ENCODE results near the gene IL17RE. TPM values are rescaled to one million over a fixed set of nuclear protein-coding genes. Genes with fewer than 3 reads are reported as not detected.
"Not testable (repeated sequence)": the region's sequence is repeated elsewhere in the genome, so short reads cannot be mapped to it uniquely, and the experiment has no call there.

Gene IL17RE
- total and polyA plus RNA-seq, 5 donors = 1.0 to 2.2 (median 1.2) TPM

DNA sequence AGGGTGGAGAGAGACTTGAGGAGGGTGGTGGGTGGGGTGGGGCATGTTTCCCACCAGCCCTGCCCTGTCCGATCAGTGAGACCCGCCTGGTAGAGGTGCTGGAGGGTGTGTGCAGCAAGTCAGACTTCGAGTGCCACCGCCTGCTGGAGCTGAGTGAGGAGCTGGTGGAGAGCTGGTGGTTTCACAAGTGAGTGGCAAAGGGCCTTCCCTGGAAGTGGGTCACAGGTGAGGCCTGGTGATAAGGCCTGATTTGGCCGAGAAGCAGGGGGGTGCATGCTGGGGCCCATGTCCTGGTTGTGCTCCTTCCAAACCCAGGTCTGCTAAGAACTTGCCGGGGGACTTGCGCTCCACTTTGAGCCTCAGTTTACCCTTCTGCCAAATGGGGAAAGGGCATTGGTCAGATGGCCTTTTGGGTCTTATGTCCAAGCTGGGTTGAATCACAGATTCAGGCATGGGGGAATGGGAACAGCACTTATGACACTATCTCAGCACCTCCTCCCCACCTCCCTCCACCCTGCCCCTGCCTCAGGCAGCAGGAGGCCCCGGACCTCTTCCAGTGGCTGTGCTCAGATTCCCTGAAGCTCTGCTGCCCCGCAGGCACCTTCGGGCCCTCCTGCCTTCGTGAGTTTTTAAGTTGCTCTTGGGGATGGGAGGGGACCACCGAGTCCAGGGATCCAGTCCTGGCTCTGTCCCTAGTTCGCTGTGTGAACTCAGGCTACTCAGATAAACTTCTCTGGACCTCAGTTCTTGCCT lies 35.0 kb downstream of the IL17RE start:
- Histone ChIP-seq H3K4me1 (ENCODE audit: control insufficient read depth, insufficient read depth, low read length) (peaks cover 9% of the 10 kb centered on the region), H3K9me3 (ENCODE audit: control insufficient read depth, low read length) (no peaks in the 10 kb centered on the region), H3K27ac (ENCODE audit: low read length) (no peak overlapping the region), H3K4me3 (ENCODE audit: low read length) (no peak overlapping the region), H3K27me3 (ENCODE audit: control insufficient read depth, insufficient read depth) (no peaks in the 10 kb centered on the region)
- WGBS = 95% methylated on average over 13 of the region's 13 CpGs
- ATAC-seq (no peak), DNase-seq (no peak)
- intact Hi-C loops (cut with DNase I) = no loop called here

DNA sequence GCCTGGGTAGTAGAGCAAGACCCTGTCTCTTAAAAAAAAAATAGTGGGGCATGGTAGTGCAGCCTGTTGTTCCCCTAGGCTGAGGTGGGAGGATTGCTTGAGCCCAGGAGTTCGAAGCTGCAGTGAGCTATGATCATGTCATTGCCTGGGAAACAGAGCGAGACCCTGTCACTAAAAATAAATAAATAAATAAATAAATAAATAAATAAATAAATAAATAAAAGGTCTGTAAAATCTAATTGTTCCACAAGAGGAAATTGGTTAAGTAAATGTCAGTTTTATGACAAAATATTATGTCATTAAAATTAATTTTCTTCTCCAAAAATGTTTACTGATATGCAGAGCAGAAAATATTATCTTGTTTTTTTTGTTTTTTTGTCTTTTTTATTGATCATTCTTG lies 36.3 kb downstream of the IL17RE start:
- Histone ChIP-seq H3K4me3 (ENCODE audit: low read length) (no peak overlapping the region), H3K27ac (ENCODE audit: low read length) (no peak overlapping the region), H3K4me1 (ENCODE audit: control insufficient read depth, insufficient read depth, low read length) (peaks cover 9% of the 10 kb centered on the region), H3K27me3 (ENCODE audit: control insufficient read depth, insufficient read depth) (no peaks in the 10 kb centered on the region), H3K9me3 (ENCODE audit: control insufficient read depth, low read length) (no peaks in the 10 kb centered on the region)
- 97% methylated on average over 2 of the region's 2 CpGs for WGBS
- DNase-seq (no peak), ATAC-seq (no peak)
- intact Hi-C loops (cut with DNase I) = no loop called here

DNA sequence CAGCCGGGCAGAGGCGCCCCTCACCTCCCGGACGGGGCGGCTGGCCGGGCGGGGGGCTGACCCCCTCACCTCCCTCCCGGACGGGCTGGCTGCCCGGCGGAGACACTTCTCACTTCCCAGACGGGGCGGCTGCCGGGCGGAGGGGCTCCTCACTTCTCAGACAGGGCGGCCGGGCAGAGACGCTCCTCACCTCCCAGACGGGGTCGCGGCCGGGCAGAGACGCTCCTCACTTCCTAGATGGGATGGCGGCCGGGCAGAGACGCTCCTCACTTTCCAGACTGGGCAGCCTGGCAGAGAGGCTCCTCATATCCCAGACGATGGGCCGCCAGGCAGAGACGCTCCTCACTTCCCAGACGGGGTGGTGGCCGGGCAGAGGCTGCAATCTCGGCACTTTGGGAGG lies 37.3 kb downstream of the IL17RE start:
- H3K27me3 ChIP-seq (ENCODE audit: control insufficient read depth, insufficient read depth); H3K4me1 ChIP-seq (ENCODE audit: control insufficient read depth, insufficient read depth, low read length); intact Hi-C loops (cut with DNase I); H3K27ac ChIP-seq (ENCODE audit: low read length); DNase-seq; H3K4me3 ChIP-seq (ENCODE audit: low read length); H3K9me3 ChIP-seq (ENCODE audit: control insufficient read depth, low read length); ATAC-seq: not testable (repeated sequence)
- 95% methylated on average over 30 of the region's 32 CpGs for WGBS

DNA sequence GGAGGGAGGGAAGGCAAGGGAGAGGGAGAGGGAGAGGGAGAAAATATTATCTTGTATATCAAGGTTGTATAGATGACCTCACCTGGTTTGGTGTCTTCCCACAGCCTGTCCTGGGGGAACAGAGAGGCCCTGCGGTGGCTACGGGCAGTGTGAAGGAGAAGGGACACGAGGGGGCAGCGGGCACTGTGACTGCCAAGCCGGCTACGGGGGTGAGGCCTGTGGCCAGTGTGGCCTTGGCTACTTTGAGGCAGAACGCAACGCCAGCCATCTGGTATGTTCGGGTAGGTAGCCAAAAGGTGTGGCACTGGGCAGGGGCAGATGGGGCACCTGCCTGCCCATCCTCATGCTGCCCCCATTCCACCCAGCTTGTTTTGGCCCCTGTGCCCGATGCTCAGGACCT lies 38.1 kb downstream of the IL17RE start:
- Histone ChIP-seq H3K4me3 (ENCODE audit: low read length) (no peak overlapping the region), H3K4me1 (ENCODE audit: control insufficient read depth, insufficient read depth, low read length) (no peaks in the 10 kb centered on the region), H3K9me3 (ENCODE audit: control insufficient read depth, low read length) (no peaks in the 10 kb centered on the region), H3K27me3 (ENCODE audit: control insufficient read depth, insufficient read depth) (no peaks in the 10 kb centered on the region), H3K27ac (ENCODE audit: low read length) (no peak overlapping the region)
- intact Hi-C loops (cut with DNase I) = no loop called here
- no peak for DNase-seq
- ATAC-seq = no peak
- WGBS = 97% methylated on average over 10 of the region's 10 CpGs

DNA sequence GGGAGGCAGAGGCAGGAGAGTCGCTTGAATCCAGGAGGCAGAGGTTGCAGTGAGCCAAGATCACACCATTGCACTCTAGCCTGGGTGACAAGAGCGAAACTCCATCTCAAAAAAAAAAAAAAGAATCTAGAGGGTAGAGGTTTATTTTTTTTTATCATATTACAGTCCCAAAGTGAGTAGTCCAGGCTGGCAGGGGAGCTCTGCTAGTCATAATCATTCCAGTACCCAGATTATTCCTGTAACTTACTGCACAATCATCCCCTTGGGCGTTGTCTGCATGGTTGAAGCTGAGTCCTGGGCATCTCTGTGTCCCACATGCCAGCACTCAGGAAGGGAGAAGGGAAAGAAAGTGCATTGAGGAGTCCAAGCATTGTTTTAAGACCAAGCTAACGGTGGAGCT lies 39.5 kb downstream of the IL17RE start:
- no peak overlapping the region for H3K4me3 ChIP-seq (ENCODE audit: low read length)
- H3K4me1 ChIP-seq (ENCODE audit: control insufficient read depth, insufficient read depth, low read length) = no peaks in the 10 kb centered on the region
- H3K27ac ChIP-seq (ENCODE audit: low read length) = no peak overlapping the region
- intact Hi-C loops (cut with DNase I) = no loop called here
- DNase-seq (no peak), ATAC-seq (no peak)
- H3K27me3 ChIP-seq (ENCODE audit: control insufficient read depth, insufficient read depth) = no peaks in the 10 kb centered on the region
- 85% methylated on average over 4 of the region's 4 CpGs for WGBS
- no peaks in the 10 kb centered on the region for H3K9me3 ChIP-seq (ENCODE audit: control insufficient read depth, low read length)

DNA sequence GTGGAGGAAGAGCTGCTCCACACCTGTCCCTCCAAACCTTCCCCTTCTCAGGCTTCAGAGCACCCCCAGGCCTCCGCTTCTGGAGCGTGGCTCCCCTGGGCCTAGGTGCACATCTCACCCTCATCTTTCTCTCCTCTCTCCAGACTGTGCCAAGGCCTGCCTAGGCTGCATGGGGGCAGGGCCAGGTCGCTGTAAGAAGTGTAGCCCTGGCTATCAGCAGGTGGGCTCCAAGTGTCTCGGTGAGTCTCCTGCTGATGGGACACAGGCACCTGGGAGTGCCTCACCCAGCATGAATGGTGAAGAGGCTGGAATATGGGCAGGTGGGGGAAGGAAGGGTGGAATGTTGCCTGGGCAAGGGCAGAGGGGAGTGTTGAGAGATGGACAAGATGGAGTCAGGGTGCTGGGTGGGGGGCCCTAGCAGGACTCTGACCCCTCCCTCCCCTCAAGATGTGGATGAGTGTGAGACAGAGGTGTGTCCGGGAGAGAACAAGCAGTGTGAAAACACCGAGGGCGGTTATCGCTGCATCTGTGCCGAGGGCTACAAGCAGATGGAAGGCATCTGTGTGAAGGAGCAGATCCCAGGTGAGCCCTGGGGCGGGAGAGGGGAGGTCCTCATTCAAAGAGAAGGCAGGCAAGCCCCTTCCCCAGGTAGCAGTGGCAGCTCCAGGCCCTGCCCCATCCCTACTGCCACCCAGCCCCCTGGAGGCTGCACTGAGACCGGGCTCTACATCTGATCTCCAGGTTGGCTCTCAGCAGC lies 40.5 kb downstream of the IL17RE start:
- no peak overlapping the region for H3K4me3 ChIP-seq (ENCODE audit: low read length)
- WGBS = 84% methylated on average over 11 of the region's 11 CpGs
- ATAC-seq (no peak), DNase-seq (peak in 1 of 3 donors; percentile 52)
- H3K27me3 ChIP-seq (ENCODE audit: control insufficient read depth, insufficient read depth) = no peaks in the 10 kb centered on the region
- intact Hi-C loops (cut with DNase I) = no loop called here
- H3K27ac ChIP-seq (ENCODE audit: low read length) = no peak overlapping the region
- H3K4me1 ChIP-seq (ENCODE audit: control insufficient read depth, insufficient read depth, low read length) = no peaks in the 10 kb centered on the region
- H3K9me3 ChIP-seq (ENCODE audit: control insufficient read depth, low read length) = no peaks in the 10 kb centered on the region

DNA sequence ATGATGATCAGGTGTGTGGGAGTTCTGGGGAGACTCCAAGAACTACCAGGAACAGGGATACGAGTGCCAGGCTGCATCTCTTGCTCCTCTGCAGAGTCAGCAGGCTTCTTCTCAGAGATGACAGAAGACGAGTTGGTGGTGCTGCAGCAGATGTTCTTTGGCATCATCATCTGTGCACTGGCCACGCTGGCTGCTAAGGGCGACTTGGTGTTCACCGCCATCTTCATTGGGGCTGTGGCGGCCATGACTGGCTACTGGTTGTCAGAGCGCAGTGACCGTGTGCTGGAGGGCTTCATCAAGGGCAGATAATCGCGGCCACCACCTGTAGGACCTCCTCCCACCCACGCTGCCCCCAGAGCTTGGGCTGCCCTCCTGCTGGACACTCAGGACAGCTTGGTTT lies 41.6 kb downstream of the IL17RE start:
- Histone ChIP-seq H3K4me1 (ENCODE audit: control insufficient read depth, insufficient read depth, low read length) (no peaks in the 10 kb centered on the region), H3K27ac (ENCODE audit: low read length) (no peak overlapping the region), H3K4me3 (ENCODE audit: low read length) (no peak overlapping the region), H3K9me3 (ENCODE audit: control insufficient read depth, low read length) (no peaks in the 10 kb centered on the region), H3K27me3 (ENCODE audit: control insufficient read depth, insufficient read depth) (no peaks in the 10 kb centered on the region)
- ATAC-seq = no peak
- peak in 1 of 3 donors; percentile 52 for DNase-seq
- intact Hi-C loops (cut with DNase I) = no loop called here
- WGBS = 89% methylated on average over 11 of the region's 11 CpGs

DNA sequence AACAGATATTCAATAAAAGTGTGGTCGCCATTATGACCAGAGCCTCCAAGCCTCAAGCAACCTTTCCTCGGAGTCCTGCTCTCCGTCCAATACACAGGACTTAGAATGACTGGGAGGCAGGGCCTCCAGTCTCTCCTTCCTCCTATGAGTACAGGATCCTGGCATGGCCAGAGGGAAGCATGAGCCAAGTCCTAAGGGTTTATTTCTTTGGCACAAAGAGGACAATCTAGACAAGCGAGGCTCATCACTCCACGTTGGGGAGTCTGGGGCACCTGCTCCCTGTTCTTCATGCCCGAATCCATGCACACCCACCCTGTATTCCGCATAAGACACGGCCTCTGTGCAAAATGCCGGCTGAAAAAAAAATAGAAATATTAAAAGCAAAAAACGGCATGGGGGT lies 42.7 kb downstream of the IL17RE start:
- ATAC-seq = no peak
- intact Hi-C loops (cut with DNase I) = no loop called here

DNA sequence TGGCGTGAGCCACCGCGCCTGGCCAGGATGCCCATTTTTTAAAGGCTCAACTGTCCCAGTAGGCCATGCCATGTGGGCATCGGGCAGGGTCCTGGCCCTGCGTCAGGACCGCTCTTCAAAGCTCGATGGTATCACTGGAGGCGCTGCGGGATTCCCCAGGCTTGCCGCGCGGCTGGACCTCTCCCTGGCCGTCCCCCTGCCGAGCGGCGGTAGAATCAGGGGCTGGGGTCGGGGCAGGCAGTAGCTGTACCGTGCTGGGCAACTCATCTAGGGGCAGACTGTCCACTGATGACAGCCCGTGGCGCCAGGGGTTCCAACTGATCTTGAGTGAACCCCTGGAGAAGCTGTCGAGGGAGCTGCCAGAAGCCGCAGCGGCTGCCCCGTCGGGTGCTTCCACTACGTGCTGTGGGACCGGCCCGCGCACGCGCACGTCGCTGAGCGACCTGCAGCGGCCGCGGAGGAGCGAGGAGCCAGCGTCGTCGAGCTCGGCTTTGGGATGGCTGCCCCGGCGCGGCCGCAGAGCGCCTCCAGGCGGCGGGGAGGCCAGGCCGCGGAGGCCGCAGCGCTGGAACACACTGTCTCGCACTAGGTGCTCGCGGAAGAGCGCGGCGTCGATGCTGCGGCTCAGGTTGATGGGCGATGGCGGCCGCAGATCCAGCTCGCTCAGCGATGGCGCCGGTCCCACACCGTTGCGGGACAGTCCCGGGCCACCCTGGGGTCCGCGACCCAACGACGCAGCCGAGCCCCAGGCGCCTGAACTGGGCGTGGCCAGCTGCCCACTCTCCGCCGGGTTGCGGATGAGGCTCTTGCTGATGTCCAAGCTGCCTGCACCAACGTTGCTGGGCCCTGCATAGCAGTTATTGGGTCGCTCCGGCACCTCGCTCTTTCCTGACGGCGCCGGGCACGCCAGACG lies 43.7 kb downstream of the IL17RE start:
- DNase-seq (peak; percentile 93 to 98 (median 96)), ATAC-seq (peak; percentile 90 to 91)
- Histone ChIP-seq H3K4me1 (ENCODE audit: control insufficient read depth, insufficient read depth, low read length) (no peaks in the 10 kb centered on the region), H3K9me3 (ENCODE audit: control insufficient read depth, low read length) (no peaks in the 10 kb centered on the region), H3K4me3 (ENCODE audit: low read length) (peak overlapping the region; percentile 26), H3K27ac (ENCODE audit: low read length) (peak overlapping the region; percentile 52), H3K27me3 (ENCODE audit: control insufficient read depth, insufficient read depth) (no peaks in the 10 kb centered on the region)
- 4% methylated on average over 90 of the region's 90 CpGs for WGBS
- intact Hi-C loops (cut with DNase I) = no loop called here

More for the DNA sequence above, 42.7 kb downstream of the IL17RE start:
- Histone ChIP-seq H3K27ac (ENCODE audit: low read length) (no peak overlapping the region), H3K4me1 (ENCODE audit: control insufficient read depth, insufficient read depth, low read length) (no peaks in the 10 kb centered on the region), H3K4me3 (ENCODE audit: low read length) (no peak overlapping the region), H3K27me3 (ENCODE audit: control insufficient read depth, insufficient read depth) (no peaks in the 10 kb centered on the region), H3K9me3 (ENCODE audit: control insufficient read depth, low read length) (no peaks in the 10 kb centered on the region)
- WGBS = 76% methylated on average over 10 of the region's 10 CpGs
- no peak for DNase-seq

DNA sequence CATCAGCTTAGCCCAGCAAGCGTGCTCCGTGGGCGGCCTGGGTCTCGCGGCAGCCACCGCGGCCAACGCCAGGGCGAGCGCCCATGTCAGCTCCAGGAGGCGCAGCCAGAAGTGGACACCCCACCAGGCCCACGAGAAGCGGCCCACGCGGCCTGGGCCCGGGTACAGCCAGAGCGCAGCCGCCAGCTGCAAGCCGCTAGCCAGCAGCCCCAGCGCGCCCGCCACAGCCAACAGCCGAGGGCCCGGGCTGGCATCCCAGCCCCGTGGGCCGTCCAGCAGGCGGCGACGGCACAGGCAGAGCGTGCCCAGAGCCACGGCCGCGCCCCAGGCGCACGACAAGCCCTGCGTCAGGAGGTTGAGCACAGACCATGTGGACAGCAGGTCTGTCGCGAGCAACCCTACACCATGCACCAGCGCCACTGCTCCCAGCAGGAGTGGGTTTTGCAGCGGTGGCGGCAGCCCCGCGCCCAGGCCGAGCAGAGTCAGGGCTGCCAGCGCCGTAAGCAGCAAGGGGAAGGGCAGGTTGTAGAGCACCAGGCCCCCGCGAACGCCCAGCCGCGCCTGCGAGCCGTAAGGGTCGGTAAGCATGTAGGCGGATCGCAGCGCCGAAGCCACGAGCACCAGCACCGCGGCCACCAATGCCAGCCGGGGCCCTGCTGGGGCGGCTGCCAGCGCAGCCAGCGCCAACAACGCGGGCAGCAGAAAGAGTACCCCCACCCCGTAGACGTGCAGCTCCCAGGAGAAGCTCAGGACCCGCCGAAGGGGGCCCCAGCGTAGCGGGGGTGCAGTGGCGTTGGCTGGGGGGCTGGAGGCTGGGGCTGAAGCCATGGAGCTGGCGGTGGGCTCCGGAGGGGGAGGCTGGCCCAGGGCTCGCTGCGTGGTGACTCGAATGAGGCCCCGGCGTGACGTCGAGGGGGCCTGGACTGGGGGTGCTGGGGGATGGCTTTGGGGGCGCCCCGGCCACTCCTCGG lies 44.7 kb downstream of the IL17RE start:
- ATAC-seq (peak; percentile 86 to 89), DNase-seq (peak; percentile 78 to 90 (median 89))
- 29% methylated on average over 86 of the region's 86 CpGs for WGBS
- H3K4me3 ChIP-seq (ENCODE audit: low read length) = peak overlapping the region; percentile 26
- no peaks in the 10 kb centered on the region for H3K4me1 ChIP-seq (ENCODE audit: control insufficient read depth, insufficient read depth, low read length)
- intact Hi-C loops (cut with DNase I) = no loop called here
- no peaks in the 10 kb centered on the region for H3K27me3 ChIP-seq (ENCODE audit: control insufficient read depth, insufficient read depth)
- H3K9me3 ChIP-seq (ENCODE audit: control insufficient read depth, low read length) = no peaks in the 10 kb centered on the region
- peak overlapping the region; percentile 21 for H3K27ac ChIP-seq (ENCODE audit: low read length)
